Measurements from ENCODE around the gene GRID2IP.

Gene GRID2IP

GRCh38 chr7:6562106-6562505 lies 10.8 kb upstream of the GRID2IP start:
- ChIA-PET CTCF (interaction anchor here (4.6 kb wide), 1 partner anchor 14 kb away, joined by 31 read pairs; no protein-coding TSS in a partner anchor), POLR2A (interaction anchor here (1.1 kb wide), 1 partner anchor 13 kb away, joined by 3 read pairs; no protein-coding TSS in a partner anchor)
- H3K4me3 ChIP-seq (ENCODE audit: control insufficient read depth in 1 of 7, extremely low read depth in 1 of 7, insufficient read depth in 4 of 7, low read depth in 2 of 7, low read length in 6 of 7) = no peak overlapping the region
- H3K9me3 ChIP-seq (ENCODE audit: control extremely low read depth in 1 of 5, control insufficient read depth in 4 of 5, insufficient read depth in 2 of 5, low read depth in 1 of 5, low read length in 4 of 5) = no peaks in the 10 kb centered on the region
- H3K4me1 ChIP-seq (ENCODE audit: control extremely low read depth in 1 of 4, control insufficient read depth in 4 of 4, insufficient read depth in 4 of 4, low read length in 3 of 4) = no peaks in the 10 kb centered on the region
- DNase-seq = no peak
- WGBS (ENCODE audit: insufficient coverage) = no CpG with 5 or more reads among the region's 1 CpG
- no peaks in the 10 kb centered on the region for H3K36me3 ChIP-seq (ENCODE audit: control insufficient read depth in 4 of 4, insufficient read depth in 4 of 4, low read length in 3 of 4)
- H3K27me3 ChIP-seq (replicated peaks in 2 of 5; ENCODE audit: control insufficient read depth in 4 of 5, insufficient read depth in 5 of 5, low read length in 4 of 5) = no peaks in the 10 kb centered on the region
- no peak overlapping the region for H3K27ac ChIP-seq (ENCODE audit: insufficient read depth in 1 of 2, low read depth in 1 of 2, low read length in 2 of 2, poor library complexity in 1 of 2, severe bottlenecking in 2 of 2)

GRCh38 chr7:6559896-6560295 lies 8.6 kb upstream of the GRID2IP start:
- ChIA-PET POLR2A (interaction anchor here (1.4 kb wide), 1 partner anchor 44 kb away, joined by 4 read pairs; no protein-coding TSS in a partner anchor), CTCF (interaction anchor here (0.8 to 4.6 kb wide), 6 partner anchors 11 to 503 kb away, joined by 3 to 31 read pairs (median 6); no protein-coding TSS in a partner anchor)
- no peaks in the 10 kb centered on the region for H3K27me3 ChIP-seq (replicated peaks in 2 of 5; ENCODE audit: control insufficient read depth in 4 of 5, insufficient read depth in 5 of 5, low read length in 4 of 5)
- H3K36me3 ChIP-seq (ENCODE audit: control insufficient read depth in 4 of 4, insufficient read depth in 4 of 4, low read length in 3 of 4) = no peaks in the 10 kb centered on the region
- no CpG with 5 or more reads among the region's 3 CpGs for WGBS (ENCODE audit: insufficient coverage)
- H3K9me3 ChIP-seq (ENCODE audit: control extremely low read depth in 1 of 5, control insufficient read depth in 4 of 5, insufficient read depth in 2 of 5, low read depth in 1 of 5, low read length in 4 of 5) = no peaks in the 10 kb centered on the region
- no peak overlapping the region for H3K4me3 ChIP-seq (ENCODE audit: control insufficient read depth in 1 of 7, extremely low read depth in 1 of 7, insufficient read depth in 4 of 7, low read depth in 2 of 7, low read length in 6 of 7)
- H3K27ac ChIP-seq (ENCODE audit: insufficient read depth in 1 of 2, low read depth in 1 of 2, low read length in 2 of 2, poor library complexity in 1 of 2, severe bottlenecking in 2 of 2) = no peak overlapping the region
- no peaks in the 10 kb centered on the region for H3K4me1 ChIP-seq (ENCODE audit: control extremely low read depth in 1 of 4, control insufficient read depth in 4 of 4, insufficient read depth in 4 of 4, low read length in 3 of 4)
- no peak for DNase-seq

GRCh38 chr7:6558837-6559236 lies 7.6 kb upstream of the GRID2IP start:
- H3K27ac ChIP-seq (ENCODE audit: insufficient read depth in 1 of 2, low read depth in 1 of 2, low read length in 2 of 2, poor library complexity in 1 of 2, severe bottlenecking in 2 of 2) = no peak overlapping the region
- H3K4me3 ChIP-seq (ENCODE audit: control insufficient read depth in 1 of 7, extremely low read depth in 1 of 7, insufficient read depth in 4 of 7, low read depth in 2 of 7, low read length in 6 of 7) = no peak overlapping the region
- ChIA-PET POLR2A (interaction anchor here (0.6 to 1.4 kb wide), 3 partner anchors 35 to 51 kb away, joined by 3 to 4 read pairs (median 3); no protein-coding TSS in a partner anchor), CTCF (interaction anchor here (0.6 to 4.6 kb wide), 14 partner anchors 9 to 513 kb away, joined by 3 to 31 read pairs (median 4); no protein-coding TSS in a partner anchor)
- DNase-seq = peak; percentile 66 to 69 (median 66)
- H3K4me1 ChIP-seq (ENCODE audit: control extremely low read depth in 1 of 4, control insufficient read depth in 4 of 4, insufficient read depth in 4 of 4, low read length in 3 of 4) = no peaks in the 10 kb centered on the region
- no peaks in the 10 kb centered on the region for H3K27me3 ChIP-seq (replicated peaks in 2 of 5; ENCODE audit: control insufficient read depth in 4 of 5, insufficient read depth in 5 of 5, low read length in 4 of 5)
- no peaks in the 10 kb centered on the region for H3K9me3 ChIP-seq (ENCODE audit: control extremely low read depth in 1 of 5, control insufficient read depth in 4 of 5, insufficient read depth in 2 of 5, low read depth in 1 of 5, low read length in 4 of 5)
- WGBS (ENCODE audit: insufficient coverage) = 19% methylated on average over 3 of the region's 6 CpGs
- H3K36me3 ChIP-seq (ENCODE audit: control insufficient read depth in 4 of 4, insufficient read depth in 4 of 4, low read length in 3 of 4) = no peaks in the 10 kb centered on the region

- Histone ChIP-seq H3K4me3 (ENCODE audit: control insufficient read depth in 1 of 7, extremely low read depth in 1 of 7, insufficient read depth in 4 of 7, low read depth in 2 of 7, low read length in 6 of 7) (no peak overlapping the region), H3K27ac (ENCODE audit: insufficient read depth in 1 of 2, low read depth in 1 of 2, low read length in 2 of 2, poor library complexity in 1 of 2, severe bottlenecking in 2 of 2) (no peak overlapping the region), H3K36me3 (ENCODE audit: control insufficient read depth in 4 of 4, insufficient read depth in 4 of 4, low read length in 3 of 4) (no peaks in the 10 kb centered on the region), H3K4me1 (ENCODE audit: control extremely low read depth in 1 of 4, control insufficient read depth in 4 of 4, insufficient read depth in 4 of 4, low read length in 3 of 4) (no peaks in the 10 kb centered on the region), H3K9me3 (ENCODE audit: control extremely low read depth in 1 of 5, control insufficient read depth in 4 of 5, insufficient read depth in 2 of 5, low read depth in 1 of 5, low read length in 4 of 5) (no peaks in the 10 kb centered on the region), H3K27me3 (replicated peaks in 2 of 5; ENCODE audit: control insufficient read depth in 4 of 5, insufficient read depth in 5 of 5, low read length in 4 of 5) (peaks cover 0 to 2% (median 0%) of the 10 kb centered on the region in 5 experiments)
- ChIA-PET POLR2A (no interaction called here), CTCF (interaction anchor here (2.2 to 4.7 kb wide), 2 partner anchors 20 to 41 kb away, joined by 7 to 28 read pairs; no protein-coding TSS in a partner anchor)
- no peak for DNase-seq
- 89% methylated on average over 5 of the region's 6 CpGs for WGBS (ENCODE audit: insufficient coverage)
Observed at GRCh38 chr7:6556196-6556595, 4.9 kb upstream of the GRID2IP start.

- Histone ChIP-seq H3K4me3 (ENCODE audit: control insufficient read depth in 1 of 7, extremely low read depth in 1 of 7, insufficient read depth in 4 of 7, low read depth in 2 of 7, low read length in 6 of 7) (no peak overlapping the region), H3K9me3 (ENCODE audit: control extremely low read depth in 1 of 5, control insufficient read depth in 4 of 5, insufficient read depth in 2 of 5, low read depth in 1 of 5, low read length in 4 of 5) (no peaks in the 10 kb centered on the region), H3K27ac (ENCODE audit: insufficient read depth in 1 of 2, low read depth in 1 of 2, low read length in 2 of 2, poor library complexity in 1 of 2, severe bottlenecking in 2 of 2) (no peak overlapping the region), H3K27me3 (replicated peaks in 2 of 5; ENCODE audit: control insufficient read depth in 4 of 5, insufficient read depth in 5 of 5, low read length in 4 of 5) (peaks cover 0 to 2% (median 0%) of the 10 kb centered on the region in 5 experiments), H3K4me1 (ENCODE audit: control extremely low read depth in 1 of 4, control insufficient read depth in 4 of 4, insufficient read depth in 4 of 4, low read length in 3 of 4) (no peaks in the 10 kb centered on the region), H3K36me3 (ENCODE audit: control insufficient read depth in 4 of 4, insufficient read depth in 4 of 4, low read length in 3 of 4) (no peaks in the 10 kb centered on the region)
- ChIA-PET CTCF (interaction anchor here (1.0 to 4.7 kb wide), 4 partner anchors 15 to 40 kb away, joined by 3 to 28 read pairs (median 8); no protein-coding TSS in a partner anchor), POLR2A (interaction anchor here (0.9 kb wide), 1 partner anchor 21 kb away, joined by 6 read pairs; no protein-coding TSS in a partner anchor)
- no peak for DNase-seq
- WGBS (ENCODE audit: insufficient coverage) = 90% methylated on average over 3 of the region's 7 CpGs
Observed at GRCh38 chr7:6554848-6555247, 3.6 kb upstream of the GRID2IP start.

GRCh38 chr7:6553448-6554044 lies 2.3 kb upstream of the GRID2IP start:
- POLR2A ChIA-PET = no interaction called here
- no peak overlapping the region for H3K4me3 ChIP-seq (ENCODE audit: control insufficient read depth in 1 of 7, extremely low read depth in 1 of 7, insufficient read depth in 4 of 7, low read depth in 2 of 7, low read length in 6 of 7)
- no peaks in the 10 kb centered on the region for H3K4me1 ChIP-seq (ENCODE audit: control extremely low read depth in 1 of 4, control insufficient read depth in 4 of 4, insufficient read depth in 4 of 4, low read length in 3 of 4)
- peaks cover 0 to 2% (median 0%) of the 10 kb centered on the region in 5 experiments for H3K27me3 ChIP-seq (replicated peaks in 2 of 5; ENCODE audit: control insufficient read depth in 4 of 5, insufficient read depth in 5 of 5, low read length in 4 of 5)
- H3K36me3 ChIP-seq (ENCODE audit: control insufficient read depth in 4 of 4, insufficient read depth in 4 of 4, low read length in 3 of 4) = no peaks in the 10 kb centered on the region
- DNase-seq = no peak
- CTCF ChIA-PET = interaction anchor here (0.8 to 4.7 kb wide), 3 partner anchors 9 to 39 kb away, joined by 3 to 28 read pairs (median 8); no protein-coding TSS in a partner anchor
- no peak overlapping the region for H3K27ac ChIP-seq (ENCODE audit: insufficient read depth in 1 of 2, low read depth in 1 of 2, low read length in 2 of 2, poor library complexity in 1 of 2, severe bottlenecking in 2 of 2)
- WGBS (ENCODE audit: insufficient coverage) = 96% methylated on average over 5 of the region's 7 CpGs
- no peaks in the 10 kb centered on the region for H3K9me3 ChIP-seq (ENCODE audit: control extremely low read depth in 1 of 5, control insufficient read depth in 4 of 5, insufficient read depth in 2 of 5, low read depth in 1 of 5, low read length in 4 of 5)

GRCh38 chr7:6547400-6547799 lies 3.9 kb downstream of the GRID2IP start:
- CTCF ChIA-PET = interaction anchor here (0.6 to 4.4 kb wide), 7 partner anchors 8 to 31 kb away, joined by 3 to 31 read pairs (median 4); no protein-coding TSS in a partner anchor
- WGBS (ENCODE audit: insufficient coverage) = 100% methylated on average over 1 of the region's 1 CpG

More at GRCh38 chr7:6547400-6547799, 3.9 kb downstream of the GRID2IP start:
- no peak overlapping the region for H3K27ac ChIP-seq (ENCODE audit: insufficient read depth in 1 of 2, low read depth in 1 of 2, low read length in 2 of 2, poor library complexity in 1 of 2, severe bottlenecking in 2 of 2)
- H3K36me3 ChIP-seq (ENCODE audit: control insufficient read depth in 4 of 4, insufficient read depth in 4 of 4, low read length in 3 of 4) = no peaks in the 10 kb centered on the region
- POLR2A ChIA-PET = interaction anchor here (1.1 kb wide), 1 partner anchor 13 kb away, joined by 4 read pairs; no protein-coding TSS in a partner anchor
- H3K4me3 ChIP-seq (ENCODE audit: control insufficient read depth in 1 of 7, extremely low read depth in 1 of 7, insufficient read depth in 4 of 7, low read depth in 2 of 7, low read length in 6 of 7) = no peak overlapping the region
- H3K9me3 ChIP-seq (ENCODE audit: control extremely low read depth in 1 of 5, control insufficient read depth in 4 of 5, insufficient read depth in 2 of 5, low read depth in 1 of 5, low read length in 4 of 5) = no peaks in the 10 kb centered on the region
- peaks cover 0 to 20% (median 18%) of the 10 kb centered on the region in 4 experiments for H3K4me1 ChIP-seq (ENCODE audit: control extremely low read depth in 1 of 4, control insufficient read depth in 4 of 4, insufficient read depth in 4 of 4, low read length in 3 of 4)
- DNase-seq = no peak
- no peaks in the 10 kb centered on the region for H3K27me3 ChIP-seq (replicated peaks in 2 of 5; ENCODE audit: control insufficient read depth in 4 of 5, insufficient read depth in 5 of 5, low read length in 4 of 5)

Data from common myeloid progenitor, CD34-positive (primary cell).